Colon (tissue), 2 donors: ENCODE data around the gene UBE2Q1.

Experiments used
- FAIRE-seq: peaks from 2 replicates; lab custom pipeline; 2012; peaks lifted over from hg19 to GRCh38; lab: Jason Lieb, UNC
- donor health status: control.
- donor health status: control.

UBE2Q1 gene

DNA sequence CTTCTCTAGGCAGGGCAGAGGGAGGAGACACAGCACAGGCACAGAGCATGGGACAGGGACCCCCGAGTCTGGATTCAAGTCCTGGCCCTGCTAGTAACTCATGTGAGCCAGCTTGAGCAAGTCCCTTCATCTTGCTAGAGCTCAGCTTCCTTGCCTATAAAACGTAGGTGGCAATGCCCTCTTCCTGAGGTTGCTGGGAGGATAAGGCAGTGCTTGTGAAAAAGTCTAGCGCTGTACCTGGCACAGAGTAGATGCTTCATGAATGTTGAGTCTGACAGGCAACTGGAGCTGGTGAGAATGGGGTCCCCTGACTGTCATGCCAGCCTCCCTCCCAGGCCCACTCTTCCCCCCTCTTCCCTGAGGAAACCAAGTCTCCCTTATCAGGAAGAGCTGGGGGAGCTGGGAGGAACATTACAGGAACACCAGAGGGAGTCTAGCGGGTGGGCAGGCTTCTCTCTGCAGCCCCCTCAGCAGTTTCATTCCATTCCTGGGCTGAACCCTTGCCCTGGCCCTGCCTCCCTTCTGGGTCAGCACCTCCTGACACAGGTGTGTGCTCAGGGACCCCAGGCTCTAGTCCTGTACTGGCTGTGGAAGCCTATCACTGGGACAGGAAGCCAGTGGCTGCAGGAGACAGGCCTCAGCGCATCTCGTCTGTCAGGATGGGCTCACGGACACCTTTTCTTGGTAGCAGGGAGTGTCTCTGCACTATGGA is 19.0 kb upstream of the UBE2Q1 start:
- no peak for FAIRE-seq

DNA sequence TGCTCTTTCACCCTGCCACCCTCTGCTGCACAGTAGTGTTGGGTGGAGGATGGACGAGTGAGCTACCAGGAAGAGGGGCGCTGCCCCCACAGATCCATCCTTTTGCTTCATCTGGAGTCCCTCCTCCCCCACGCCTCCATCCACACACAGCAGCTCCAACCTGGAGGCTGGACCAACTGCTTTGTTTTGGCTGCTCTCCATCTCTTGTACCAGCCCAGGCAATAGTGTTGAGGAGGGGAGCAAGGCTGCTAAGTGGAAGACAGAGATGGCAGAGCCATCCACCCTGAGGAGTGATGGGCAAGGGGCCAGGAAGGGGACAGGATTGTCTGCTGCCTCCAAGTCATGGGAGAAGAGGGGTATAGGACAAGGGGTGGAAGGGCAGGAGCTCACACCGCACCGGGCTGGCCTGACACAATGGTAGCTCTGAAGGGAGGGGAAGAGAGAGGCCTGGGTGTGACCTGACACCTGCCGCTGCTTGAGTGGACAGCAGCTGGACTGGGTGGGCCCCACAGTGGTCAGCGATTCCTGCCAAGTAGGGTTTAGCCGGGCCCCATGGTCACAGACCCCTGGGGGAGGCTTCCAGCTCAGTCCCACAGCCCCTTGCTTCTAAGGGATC is 17.6 kb upstream of the UBE2Q1 start:
- FAIRE-seq = no peak

DNA sequence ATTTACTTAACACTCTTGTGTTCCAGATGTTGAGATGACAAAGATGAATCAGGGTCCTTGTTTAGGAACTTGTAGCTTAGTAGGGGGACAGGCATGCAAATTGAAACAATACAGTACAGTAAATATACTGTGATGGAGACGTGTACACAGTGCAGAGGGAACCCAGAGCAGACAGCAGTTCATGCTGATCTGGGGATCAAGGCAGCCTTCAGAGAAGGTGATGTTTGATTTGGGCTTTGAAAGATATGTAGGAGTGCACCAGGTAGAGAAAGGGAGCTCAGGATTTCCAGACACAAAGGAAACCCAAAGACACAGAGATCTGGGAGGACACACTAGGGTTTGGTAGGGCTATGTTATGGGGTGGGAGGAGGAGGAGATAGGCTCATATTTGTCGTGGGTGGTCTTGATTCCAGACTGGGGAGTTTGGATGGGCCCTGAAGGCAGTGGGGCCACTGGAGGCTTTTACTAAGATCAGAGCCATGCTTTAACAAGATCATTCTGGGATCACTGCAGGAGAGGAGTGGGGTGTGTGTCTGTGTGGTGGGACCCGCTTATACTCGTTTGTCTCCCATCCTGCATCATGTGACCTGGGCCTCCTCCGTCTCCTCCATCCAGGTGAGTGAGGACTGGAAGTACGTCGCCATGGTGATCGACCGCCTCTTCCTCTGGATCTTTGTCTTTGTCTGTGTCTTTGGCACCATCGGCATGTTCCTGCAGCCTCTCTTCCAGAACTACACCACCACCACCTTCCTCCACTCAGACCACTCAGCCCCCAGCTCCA is 16.9 kb upstream of the UBE2Q1 start:
- FAIRE-seq = no peak

DNA sequence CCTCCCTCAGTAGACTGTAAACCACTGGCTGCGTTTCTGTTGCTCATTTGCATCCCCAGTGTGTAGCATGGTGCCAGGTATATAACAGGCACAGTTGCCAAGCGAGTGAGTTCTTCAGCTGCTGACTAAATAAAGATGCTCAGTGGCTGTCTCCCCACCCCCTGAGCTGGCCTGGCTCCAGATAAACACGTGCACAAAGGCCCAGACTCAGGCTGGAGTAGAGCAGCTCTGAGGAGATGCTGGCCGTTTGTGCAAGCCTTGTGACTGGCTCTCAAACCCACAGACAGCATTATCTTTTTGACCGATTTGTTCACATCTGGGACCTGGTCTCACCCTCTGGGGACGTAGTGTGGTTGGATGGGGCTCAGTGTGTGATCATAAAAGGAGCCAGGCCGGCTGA is 16.3 kb upstream of the UBE2Q1 start:
- FAIRE-seq = no peak

DNA sequence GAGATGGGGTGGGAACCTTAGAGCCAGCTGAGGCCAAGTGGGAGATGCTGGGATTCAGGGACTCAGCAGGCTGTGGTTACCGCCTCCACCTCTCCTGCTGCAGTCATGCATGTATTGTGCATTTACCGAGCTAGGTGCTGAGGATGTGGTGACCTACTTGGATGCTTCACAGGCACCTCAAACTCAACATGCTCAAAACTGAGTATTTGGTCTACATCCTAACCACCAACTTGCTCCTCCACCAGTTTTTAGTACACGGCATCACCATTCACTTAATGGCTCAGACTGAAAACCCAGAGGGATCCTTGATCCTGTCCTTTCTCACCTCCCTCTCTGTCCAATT is 14.7 kb upstream of the UBE2Q1 start:
- FAIRE-seq = no peak

DNA sequence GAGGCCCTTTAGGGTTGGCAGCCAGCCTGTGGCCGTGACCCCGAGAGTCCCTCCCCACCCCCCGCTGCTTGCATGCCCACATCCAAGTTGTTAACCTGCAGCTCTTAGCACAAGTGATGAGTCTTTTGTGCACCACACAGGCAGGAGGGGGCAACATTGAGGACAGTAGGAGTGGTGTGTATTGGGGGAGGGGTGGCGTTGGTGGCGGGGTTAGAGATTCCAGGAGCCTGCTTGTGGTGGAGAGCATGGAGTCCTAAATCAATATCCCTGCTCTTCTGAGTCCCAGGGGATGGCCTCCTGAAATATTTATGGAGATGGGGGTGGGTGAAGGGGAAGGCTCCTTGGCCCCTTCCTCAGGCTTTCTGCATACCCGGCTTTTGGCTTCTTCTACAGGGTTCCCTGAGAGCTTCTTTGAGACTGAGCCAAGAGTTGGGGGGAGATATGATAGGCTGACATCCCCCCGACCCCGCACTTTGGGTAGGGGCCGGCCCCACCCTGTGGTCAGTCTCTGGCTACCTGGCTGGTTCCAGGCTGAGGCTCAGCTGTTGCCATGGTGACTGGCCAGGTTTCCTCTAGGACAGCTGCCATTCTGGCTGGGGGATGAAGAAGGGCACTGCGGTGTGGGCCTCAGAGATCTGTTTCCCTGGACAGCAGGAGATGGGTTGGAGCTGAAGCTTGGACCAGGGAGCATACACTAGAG is 14.2 kb upstream of the UBE2Q1 start:
- no peak for FAIRE-seq

DNA sequence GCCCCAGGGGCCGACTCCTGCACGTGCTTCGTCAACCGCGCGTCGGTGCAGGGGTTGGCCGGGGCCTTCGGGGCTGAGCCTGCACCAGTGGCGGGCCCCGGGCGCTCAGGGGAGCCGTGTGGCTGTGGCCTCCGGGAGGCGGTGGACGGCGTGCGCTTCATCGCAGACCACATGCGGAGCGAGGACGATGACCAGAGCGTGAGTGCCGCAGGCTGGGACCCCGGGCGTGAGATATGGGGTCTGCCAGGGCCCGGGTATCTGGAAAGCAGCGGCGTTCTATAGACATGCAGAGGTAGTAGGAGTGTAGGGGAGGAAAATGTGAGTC is 13.5 kb upstream of the UBE2Q1 start:
- FAIRE-seq = no peak

DNA sequence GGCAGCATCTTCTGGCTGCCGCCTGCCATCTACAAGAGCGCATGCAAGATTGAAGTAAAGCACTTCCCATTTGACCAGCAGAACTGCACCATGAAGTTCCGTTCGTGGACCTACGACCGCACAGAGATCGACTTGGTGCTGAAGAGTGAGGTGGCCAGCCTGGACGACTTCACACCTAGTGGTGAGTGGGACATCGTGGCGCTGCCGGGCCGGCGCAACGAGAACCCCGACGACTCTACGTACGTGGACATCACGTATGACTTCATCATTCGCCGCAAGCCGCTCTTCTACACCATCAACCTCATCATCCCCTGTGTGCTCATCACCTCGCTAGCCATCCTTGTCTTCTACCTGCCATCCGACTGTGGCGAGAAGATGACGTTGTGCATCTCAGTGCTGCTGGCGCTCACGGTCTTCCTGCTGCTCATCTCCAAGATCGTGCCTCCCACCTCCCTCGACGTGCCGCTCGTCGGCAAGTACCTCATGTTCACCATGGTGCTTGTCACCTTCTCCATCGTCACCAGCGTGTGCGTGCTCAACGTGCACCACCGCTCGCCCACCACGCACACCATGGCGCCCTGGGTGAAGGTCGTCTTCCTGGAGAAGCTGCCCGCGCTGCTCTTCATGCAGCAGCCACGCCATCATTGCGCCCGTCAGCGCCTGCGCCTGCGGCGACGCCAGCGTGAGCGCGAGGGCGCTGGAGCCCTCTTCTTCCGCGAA is 12.9 kb upstream of the UBE2Q1 start:
- FAIRE-seq = no peak

DNA sequence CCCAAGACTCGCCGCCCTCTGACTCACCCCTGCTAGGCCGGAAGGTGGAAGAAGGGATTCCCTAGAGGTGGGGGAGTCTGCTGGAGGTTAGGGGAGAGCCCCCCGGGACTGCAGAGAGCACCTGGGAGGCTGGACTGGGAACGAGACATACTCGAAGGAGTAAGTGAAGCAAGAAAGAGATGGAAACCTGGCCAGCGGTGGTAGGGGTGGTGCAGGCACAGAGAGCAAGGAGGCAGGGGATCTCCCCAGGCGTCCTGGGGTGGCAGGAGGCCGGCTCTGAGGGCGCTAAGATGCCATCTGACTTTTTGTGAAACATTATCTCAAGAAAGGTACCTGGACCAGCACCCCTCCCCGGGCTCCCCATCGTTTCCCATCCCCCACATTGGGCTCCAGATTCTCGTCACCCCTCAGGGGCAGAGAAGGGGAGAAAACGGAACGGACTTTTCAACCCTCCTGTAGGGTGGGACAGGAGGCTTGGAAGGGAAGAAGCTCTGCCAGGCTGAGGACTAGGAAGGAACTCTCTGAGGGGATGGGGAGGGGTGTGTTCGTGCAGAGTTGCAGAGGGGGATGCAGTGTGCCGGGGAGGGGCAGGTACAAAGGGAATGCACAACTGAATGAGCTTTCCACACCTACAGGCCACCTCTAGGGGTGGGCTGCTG is 9.8 kb upstream of the UBE2Q1 start:
- FAIRE-seq = no peak

DNA sequence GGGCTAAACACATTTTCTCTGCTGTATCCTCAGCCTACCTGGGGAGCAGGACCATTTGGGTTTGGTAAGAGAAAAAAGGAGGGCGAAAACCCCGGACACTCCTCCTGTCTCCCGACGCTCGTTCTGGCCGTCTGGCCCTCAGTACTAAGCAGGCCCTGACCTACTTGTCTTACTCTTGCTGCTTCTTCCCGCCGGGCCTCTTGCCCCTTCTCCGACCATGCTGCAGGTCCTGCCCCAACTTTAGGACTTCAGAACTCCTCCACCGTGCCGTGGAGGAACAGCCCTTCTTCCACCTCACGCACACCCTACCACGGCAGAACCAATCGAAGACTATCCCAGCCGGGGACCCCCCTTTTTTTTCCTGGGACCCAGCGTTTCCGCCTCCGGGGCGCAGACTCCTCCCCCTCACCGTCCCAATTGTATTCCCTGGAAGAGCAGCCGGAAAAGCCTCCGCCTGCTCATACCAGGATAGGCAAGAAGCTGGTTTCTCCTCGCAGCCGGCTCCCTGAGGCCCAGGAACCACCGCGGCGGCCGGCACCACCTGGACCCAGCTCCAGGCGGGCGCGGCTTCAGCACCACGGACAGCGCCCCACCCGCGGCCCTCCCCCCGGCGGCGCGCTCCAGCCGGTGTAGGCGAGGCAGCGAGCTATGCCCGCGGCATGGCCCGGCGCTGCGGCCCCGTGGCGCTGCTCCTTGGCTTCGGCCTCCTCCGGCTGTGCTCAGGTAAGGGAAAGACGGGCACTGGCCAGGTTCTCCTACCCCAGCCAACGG is 9.1 kb upstream of the UBE2Q1 start, which contains the start of gene CHRNB2:
Gene CHRNB2 (plus strand): TSS at position 393 of the 771 bp plus-strand sequence. CDS start 267 bp downstream, at position 660.
- FAIRE-seq = no peak

DNA sequence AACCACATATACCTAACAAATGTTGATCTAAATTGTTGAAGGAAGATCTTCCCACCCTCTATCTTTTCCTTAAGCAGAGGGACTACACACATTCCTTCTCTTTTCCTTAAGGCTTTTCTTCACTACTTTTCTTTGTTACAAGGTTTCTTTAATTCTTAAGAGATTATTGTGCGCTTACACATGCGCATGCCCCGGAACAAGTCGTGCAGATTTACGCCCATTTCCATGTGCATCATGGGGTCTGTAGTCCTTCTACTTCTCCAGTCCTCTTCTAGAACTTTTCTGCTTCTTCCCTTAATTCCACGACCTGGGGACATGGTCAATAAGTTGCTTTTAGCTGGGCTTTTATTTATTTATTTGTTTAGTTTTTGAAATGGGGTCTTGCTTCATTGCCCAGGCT is 7.4 kb upstream of the UBE2Q1 start:
- FAIRE-seq = no peak

DNA sequence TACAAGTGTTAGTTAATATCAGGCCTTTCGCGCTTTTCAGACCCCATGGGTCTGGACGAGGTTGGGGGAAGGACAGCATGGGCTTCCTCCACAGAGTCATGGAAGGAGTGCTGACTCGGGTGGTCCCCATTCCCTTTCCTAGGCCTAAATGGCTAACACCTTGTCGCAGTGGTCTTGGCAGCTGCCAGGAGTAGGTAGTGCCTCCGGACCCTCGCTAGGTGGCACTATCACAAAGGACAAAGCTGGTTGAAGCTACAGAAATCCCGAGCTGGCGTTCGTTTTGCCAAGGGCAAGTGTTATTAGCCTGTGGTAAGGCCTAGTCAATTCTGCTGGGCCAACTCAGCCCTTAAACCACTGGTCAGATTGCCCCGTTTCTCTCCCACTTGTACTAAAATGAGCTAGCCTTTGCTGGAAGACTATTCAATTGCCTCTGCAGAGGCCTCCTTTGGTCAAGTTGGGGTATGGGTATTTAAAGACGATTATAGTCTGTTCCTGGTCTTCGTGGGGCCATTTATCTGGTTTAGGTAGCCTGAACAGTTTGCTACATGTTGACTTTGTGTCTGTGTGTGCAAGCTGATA is 1.1 kb upstream of the UBE2Q1 start:
- no peak for FAIRE-seq

DNA sequence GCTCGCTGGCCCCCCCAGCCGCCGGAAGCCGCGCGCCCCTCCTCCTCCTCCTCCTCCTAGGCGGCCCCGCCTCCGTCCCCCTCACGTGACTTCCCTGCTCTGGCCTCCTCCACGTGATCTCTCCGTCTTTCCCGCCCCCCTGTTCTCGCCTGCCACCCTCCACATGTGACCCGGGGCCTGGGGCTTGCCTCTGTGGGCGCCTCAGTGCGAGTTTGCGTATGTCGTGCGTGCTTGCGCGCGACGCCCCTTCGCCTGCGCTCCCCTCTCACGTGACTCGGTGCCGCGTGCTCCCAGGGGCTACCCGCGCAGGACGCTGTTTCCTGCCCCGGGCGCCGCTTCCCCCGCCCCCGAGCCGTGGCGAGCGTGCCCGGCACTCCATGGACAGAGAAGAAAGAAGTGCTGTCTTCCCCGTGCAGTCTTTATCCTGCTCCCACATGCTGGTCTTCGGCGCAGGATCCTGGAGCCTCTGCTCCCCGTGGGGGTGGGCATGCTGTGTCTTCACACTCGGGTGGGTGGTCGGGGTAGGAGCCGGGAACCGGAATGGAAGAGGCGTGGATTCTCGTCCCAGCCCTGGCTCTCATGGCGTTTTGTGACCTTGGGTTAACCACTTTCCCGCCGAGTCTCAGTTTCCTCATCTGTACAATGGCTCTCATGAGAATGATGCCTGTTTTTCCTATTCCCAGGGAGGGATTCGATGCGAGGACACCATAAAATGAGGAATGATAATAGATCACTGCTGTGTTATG is 431 bp upstream of the UBE2Q1 start:
- no peak for FAIRE-seq

DNA sequence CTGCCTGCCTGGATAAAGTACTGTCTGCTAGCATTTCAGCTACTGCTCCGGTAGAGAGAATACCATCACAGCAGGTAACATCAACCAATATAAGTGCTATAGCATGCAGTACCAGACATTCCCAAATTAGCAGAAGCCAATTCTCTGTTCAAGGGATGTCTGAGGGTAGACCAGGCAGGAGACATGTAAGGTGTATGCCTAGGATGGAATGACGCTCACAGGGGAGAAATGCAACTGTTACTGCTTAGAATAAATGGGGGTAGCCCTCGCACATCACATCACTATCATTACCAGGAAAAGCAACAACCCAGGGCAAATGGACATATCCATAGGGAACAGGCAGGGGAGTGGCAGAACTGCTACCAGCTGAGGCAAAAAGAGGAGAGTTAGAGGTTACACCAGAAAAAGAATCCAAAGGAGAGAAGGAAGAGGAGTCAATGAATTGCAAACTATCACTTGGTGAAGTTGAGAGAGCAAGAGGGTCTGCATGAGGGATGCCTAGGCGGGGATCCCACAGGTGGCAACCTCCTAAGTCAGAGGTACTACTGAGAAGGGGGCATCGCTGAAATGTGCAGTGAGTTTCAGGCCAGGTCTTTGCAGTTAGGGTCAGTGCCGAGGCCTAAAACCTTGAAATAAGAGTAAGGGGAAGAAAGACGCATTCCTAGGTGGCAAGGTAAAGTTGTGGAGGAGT is 1.1 kb downstream of the UBE2Q1 start:
- FAIRE-seq = no peak

DNA sequence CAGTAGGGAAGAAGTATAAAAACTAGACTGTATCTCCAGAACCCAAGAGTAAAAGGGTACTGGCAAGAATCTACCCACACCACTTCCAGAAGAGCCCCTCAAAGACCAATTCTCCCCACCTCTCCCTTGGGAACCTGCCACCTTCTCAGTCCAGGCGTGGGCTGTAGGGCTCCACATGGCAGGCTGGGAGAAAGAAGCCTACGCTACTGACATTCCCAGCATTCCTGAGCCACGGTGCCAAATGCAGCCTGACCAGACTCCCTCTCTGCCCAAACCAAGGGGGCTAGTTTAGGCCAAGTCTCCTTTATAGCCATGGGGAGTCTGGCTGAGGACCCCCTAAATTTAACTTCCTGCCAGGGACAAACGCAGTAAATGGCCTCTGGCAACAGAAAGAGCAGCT is 2.0 kb downstream of the UBE2Q1 start:
- FAIRE-seq = no peak

DNA sequence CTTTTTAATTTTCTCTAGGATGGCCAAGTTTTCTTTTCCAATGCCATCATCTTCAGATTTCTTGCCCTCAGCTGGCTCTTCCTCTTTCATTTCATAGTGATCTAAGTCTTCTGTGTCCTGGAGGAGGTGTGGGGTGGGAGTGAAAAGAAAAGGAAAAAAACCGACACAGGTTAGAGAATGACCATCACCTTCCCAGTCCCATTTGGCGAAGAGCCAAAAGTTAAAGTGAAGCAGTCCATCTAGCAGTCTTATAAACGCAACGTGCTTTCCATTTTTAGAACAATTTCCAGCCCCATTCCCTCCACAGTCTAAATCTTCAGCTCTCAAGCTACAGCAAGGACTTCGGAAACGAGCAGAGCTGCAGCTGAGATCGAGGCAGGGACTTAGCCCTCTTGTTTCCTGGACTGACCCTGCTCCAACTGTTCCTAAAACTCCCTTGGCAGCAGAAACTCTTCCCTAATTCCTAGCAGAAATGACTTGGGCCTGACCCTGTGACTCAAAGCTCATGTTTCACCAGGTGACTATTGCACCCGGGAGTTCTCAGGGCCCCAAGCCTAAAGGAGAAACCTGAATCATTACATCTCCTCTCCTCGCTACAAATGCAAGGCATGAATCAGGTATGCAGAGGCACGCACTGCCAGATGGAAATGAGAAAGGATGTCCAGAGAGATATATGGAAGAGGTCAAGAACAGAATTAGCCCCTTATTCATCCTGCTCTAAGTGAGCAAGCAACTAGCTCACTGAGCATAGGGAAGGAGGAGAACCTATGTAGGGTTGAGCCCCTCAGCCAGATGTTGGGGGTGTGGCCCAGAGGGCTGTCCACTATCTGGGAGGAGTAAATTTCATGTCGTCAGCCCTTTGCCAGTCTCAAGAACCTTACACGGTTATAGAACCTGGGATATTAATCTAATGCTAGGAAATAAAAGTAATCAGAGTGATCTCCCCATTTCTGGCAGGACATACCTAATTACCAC is 5.1 kb downstream of the UBE2Q1 start:
- no peak for FAIRE-seq

DNA sequence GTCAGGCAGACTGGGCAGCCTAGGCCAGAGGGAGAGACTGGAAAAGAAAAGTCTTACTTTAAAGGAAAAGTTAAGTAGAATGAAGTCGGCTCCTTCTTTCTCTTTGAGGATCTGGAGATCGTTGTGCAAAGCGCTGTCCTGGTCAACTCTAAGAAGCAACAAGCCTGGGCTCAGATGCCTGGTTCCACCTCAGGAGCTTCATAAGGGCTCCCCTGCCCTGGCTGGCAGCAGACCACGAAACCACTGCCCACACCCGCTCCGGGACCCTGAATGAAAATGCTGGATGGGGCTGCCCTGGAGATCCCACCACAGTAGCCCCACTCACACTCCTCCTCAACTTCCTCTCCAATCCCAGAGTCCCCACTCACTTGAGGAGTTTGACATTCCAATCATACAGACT is 6.4 kb downstream of the UBE2Q1 start:
- FAIRE-seq = no peak

DNA sequence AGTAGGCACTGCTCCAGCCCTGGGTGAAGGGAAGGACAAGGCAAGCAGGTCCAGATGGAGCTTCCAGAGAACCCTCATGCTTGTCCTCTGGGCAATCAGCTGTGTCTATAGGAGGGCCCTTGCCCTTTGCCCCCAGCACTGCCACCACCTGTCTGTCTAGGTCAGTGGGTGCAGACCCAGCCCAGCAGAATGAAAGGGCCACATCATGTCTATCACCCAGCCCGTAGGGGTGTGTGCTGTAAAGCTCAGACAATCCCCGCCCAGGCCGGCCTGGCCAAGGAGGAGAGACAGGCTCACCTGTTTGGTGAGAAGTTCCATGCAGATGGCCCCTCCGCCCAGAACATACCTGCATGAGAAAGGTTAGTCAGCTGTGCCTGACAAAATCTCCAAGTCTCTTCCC is 7.0 kb downstream of the UBE2Q1 start:
- FAIRE-seq = no peak
